HG03558 (cell line): Measurements from ENCODE around the gene MED7.

Experiments used
- ATAC-seq: cut with Tn5 transposase; IDR thresholded peaks from one replicate; pipeline ENCODE4 v1.9.1; 2021; ENCODE audit warnings: moderate number of reproducible peaks; ENCODE audit not compliant: unreplicated experiment; ENCODE audit errors: extremely low read depth

The MED7 gene

DNA sequence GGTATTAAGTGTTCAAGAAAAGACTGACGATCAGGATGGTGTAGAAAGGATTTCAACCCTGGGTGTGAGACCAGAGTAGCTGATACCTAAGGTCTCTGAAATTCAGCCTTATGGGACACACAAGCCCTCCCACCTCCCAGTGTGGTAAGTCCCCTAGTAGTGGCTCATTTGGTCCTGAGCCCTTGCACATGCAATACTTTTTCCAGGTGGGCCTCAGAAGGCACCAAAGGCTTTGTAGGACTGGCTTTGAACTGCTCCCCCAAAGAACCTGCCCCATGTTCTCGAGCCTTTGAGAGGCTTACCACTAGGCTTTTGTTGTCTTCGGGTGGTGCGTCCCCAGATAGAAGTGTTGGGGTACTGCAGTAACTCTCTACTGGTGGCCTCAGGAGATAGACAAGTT lies 22.6 kb upstream of the MED7 start:
- no peak for ATAC-seq

DNA sequence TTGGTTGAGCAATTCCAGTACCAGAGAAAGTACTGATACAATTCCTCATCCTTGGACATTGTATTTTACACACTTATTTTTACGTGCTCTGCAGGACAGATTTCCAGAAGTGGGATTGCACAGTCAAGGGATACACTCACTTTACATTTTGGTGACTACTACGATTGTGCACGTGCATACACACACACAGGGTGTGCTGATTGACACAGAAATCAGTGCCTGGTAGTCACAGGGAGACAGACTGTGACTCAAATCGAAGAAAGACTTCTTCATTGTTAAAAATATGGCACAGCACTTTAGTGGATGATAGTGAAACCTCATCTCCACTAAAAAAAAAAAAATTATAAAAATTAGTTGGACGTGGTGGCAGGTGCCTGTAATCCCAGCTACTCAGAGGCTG lies 21.9 kb upstream of the MED7 start:
- ATAC-seq = no peak

DNA sequence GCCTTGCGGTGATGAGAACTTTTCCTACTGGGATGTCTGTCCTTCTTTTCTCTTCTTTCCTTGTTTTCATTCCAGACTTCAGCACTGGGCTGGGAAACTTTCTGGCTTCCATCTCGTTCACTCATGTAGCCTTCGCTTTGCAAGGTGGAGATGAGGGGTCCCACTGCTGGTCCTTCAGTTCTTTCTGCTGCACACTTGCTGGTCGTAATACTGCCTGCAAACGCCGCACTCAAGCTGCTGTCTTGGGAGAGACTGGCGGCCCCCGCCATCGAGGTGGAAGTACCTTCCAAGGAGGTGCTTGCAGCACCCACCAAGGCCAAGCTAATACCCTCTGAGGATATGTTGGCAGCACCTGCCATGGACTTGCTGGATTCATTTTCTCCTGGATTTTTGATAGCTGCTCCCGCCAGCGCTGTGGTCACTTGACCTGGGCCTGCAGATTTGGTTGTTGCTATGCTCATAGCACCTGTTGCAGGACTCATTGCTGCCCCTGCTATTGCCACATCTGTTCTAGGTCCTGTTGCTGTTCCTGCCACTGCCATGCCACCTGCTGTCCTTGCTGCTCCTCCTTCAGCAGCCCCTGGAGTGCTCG lies 20.4 kb upstream of the MED7 start:
- no peak for ATAC-seq

DNA sequence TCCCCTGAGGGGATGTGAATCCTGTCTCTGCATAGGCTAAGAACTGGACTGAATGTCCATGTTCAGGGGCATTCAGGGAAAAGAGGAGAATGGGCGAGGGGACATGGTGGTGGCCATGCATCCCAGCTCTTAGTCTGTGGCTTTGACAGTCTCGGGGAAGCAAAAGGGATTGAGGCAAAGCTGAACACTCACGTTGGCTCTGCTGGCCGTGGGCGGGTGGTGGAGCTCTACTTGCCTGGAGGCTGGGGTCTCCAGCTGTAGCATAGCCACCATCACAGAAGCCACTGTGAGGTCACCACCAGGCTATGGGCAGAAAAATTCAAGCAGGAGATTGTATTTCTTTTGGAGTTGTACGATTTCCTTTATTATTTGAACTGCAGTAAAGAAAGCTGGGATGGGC lies 19.3 kb upstream of the MED7 start:
- ATAC-seq = no peak

DNA sequence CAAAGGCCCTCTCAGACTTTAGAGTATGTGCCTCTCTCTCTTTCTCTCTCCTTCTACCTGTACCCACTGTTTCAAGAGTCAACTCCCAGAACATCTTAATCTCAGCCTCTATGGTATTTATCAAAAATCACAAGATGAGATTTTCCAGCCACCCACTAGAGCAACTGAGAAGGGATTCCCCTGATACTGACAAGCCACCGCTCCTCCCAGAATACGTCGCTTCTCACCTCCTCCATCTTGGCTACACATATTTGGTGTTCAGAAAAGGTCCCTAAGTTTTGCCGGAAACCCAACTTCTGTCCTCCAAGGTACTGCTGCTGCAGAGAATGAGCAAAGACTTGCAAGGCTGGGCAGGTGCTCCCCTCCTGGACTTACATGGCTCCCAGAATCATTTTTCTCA lies 17.3 kb upstream of the MED7 start:
- ATAC-seq = no peak

DNA sequence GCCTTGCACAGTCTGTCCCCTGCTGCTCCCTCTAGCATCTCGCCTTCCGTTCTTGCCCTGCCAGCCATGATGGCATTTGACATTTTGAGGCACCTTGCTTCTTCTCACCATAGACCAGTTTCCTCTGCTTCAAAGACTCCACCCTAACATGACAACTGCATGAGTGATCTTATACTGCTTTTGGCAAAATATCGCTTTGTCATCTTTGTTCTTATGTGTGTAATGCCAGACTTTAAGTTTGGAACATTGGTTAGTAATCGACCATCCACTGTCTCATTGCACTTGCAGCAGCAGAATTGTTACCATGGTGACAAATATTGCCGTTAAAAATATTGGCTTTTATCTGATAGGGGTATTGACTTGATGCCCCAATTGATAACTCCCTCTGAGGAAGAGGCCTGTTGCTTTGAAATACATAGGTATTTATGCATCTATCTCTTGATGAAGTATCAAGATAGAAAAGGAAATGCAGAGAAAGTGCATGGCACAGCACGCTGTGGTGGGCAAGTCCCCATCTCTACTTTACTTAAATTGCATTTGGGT lies 16.6 kb upstream of the MED7 start:
- ATAC-seq = no peak

DNA sequence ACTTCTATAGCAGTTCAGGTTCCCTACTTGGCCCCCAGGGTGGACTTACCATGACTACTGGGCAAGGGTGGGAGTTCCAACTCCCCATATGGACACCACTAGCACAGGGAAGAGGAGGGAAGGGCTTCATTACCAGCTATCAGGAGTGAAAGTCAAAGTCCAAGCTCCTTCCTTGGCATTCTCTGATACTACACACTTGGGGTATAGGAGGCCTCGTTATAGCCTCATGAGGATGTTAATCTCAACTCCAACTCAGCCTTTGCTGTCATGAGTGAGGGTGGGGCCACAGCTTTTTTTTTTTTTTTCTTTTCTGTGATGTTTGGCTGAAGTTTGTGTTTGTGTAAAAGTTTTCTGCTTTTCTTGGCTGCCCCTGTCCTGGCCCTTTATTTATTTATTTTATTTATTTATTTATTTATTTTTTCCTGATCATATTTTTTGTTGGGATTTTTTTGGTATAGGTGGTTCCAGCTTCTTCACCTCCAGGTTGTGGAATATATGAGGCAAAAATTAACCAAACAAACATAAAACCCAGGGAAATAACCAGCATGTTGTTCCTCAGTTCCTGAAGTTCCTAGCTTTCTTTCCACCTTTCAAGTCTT lies 14.7 kb upstream of the MED7 start:
- no peak for ATAC-seq

DNA sequence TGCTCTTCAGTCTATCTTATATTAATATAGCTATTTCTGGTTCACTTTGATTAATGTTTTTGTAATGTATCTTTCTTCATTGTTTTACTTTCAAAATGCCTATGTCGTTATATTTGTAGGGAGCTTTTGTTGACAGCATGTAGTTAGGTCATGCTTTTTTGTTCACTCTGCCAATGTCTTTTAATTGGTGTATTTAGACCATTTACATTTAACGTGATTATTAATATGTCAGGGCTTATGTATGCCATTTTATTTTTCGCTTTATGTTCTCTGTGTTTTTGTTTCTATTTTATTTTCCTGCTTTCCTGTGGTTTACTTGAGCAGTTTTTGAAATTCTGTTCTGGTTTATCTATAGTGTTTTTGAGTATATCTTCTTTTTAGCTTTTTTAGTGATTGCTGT lies 12.6 kb upstream of the MED7 start:
- no peak for ATAC-seq

DNA sequence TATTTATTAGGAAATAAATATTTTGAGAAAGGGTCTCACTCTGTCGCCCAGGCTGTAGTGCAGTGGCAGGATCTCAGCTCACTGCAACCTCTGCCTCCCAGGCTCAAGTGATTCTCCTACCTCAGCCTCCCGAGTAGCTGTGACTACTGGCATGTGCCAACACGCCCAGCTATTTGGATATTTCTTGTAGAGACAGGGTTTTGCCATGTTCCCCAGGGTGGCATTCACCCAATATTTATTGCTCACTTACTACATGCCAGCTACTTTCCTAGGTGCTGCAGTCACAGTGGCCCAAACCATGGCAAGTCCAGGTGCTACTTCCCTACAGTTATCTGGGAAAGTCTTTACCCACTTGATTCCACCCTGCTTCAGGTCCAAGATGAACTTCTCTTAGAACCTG lies 8.3 kb upstream of the MED7 start:
- ATAC-seq = no peak

DNA sequence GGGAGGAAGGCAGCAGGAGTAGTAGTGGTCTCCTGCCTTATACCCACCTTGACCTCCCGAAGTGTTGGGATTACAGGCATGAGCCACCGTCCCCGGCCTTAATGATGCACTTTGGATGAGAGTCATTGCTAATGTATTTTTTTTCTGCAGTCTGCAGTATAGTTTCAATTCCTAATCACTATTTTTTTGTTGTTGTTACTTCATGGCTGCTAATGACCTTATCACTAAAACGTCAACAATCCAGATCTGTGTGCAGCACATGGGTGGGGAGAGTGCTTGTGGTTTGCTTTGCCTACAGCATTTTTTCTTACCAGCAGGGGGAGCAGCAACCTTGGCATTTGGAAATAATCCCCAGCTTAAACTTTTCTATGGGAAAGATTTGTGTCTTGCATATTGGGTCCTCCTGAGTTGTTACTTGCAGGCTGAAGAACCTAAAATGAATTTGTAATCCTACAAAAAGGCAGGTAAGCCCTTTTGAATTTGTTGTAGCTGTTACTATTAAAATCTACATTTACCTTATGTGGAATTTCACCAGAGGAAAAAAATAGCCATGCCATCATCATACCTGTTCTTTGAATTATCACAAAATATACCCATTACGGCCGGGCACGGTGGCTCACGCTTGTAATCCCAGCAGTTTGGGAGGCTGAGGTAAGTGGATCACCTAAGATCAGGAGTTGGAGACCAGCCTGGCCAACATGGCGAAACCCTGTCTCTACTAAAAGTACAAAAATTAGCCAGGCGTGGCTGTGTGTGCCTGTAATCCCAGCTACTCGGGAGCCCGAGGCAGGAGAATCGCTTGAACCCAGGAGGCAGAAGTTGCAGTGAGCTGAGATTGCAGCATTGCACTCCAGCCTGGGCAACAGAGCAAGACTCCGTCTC lies 6.3 kb upstream of the MED7 start:
- no peak for ATAC-seq

DNA sequence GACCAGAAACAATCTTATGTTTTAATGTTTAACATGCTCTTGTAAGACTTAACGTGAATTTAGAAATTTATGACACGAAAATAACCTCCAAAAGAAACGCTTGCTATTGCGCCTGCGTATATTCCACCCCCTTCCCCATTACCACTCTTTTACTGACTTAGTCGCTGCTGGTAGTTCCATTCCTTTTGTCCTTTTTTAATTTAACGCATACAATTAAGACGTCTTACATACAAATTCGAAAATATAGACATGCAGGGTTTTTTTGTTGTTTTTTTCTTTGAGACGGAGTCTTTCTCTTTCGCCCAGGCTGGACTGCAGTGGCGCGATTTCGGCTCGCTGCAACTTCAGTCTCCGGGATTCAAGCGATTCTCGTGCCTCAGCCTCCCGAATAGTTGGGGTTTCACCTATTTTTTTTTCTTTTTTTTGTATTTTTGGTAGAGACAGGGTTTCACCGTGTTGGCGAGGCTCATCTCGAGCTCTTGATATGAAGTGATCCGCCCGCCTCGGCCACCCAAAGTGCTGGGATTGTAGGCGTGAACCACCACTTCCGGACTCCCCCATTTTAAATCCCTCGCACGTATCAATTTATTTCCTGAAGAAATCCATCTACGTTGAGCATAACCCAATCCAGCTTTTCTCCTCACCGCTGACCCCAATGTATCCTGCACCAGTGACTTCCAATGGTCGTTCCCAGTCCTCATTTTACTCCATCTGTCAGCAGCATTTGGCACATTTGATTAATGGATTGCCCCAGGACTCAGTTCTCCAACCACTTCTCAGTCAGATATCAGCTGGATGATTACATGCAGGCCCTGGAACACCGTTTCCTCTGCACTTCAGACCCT lies 684 bp upstream of the MED7 start:
- peak; percentile 20 for ATAC-seq

DNA sequence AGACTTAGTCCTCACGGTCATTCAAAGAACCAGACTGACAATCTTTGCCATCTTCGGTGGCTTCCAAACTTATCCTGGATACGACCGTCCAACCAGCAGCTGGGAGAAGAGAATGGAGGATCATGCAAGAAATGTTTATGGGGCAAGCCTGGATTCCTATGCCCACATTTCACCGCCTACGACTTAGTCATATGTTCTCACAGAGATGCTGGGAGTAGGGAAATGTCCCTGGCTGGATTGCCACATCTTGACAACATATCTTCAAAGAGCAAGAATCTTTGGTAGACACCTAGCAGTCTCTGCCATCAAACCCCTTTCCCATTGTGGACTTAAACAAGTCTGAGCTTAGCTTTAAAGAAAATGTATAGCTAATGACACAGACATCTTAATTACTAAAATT lies 5.0 kb downstream of the MED7 start:
- ATAC-seq = no peak

DNA sequence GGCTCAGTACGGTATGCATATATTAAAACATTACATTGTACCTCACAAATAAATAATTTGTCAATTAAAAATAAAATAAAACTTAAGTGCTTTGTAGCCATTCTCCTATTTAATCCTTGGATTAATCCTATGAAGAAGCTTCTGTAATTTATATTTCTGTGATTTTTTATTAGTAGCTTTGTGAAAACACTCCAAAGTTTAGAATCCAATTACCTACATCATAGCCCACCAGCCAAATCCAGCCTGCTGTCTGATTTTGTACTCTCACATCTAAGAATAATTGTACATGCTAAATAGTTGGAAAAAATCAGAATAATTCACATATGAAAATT lies 10.4 kb downstream of the MED7 start:
- no peak for ATAC-seq

DNA sequence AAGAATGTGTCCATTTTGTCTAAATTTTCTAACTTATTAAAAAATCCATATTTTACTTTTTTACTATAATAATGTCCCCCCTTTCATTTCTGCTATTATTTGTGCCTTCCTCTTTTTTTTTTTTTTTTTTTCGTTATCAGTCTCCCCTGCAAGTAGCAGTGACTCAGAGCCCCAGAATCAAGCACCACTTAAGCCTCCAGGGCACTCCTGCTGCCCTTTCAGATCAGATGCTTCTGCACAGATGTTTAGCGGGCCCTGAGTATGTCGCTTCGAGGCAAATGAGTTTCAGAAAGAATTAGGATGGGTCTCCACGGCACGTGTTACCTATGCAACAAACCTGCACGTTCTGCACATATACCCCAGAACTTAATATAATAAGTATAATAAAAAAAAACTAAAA lies 11.7 kb downstream of the MED7 start:
- no peak for ATAC-seq

DNA sequence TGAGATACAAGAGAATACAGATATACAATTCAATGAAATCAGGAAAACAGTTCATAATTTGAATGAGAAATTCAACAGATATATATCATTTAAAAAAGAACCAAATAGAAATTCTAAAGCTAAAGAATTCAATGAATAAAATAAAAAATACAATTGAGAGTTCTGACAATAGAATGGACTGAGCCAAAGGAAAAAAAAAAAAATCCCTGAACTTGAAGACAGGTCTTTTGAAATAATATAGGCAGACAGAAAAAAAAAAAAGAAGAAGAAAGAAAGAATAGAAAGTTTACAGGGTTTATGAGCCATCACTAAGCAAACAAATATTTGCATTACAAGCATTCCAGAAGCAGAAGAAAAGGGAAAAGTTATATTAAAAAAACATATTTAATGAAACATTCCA lies 21.0 kb downstream of the MED7 start:
- no peak for ATAC-seq

DNA sequence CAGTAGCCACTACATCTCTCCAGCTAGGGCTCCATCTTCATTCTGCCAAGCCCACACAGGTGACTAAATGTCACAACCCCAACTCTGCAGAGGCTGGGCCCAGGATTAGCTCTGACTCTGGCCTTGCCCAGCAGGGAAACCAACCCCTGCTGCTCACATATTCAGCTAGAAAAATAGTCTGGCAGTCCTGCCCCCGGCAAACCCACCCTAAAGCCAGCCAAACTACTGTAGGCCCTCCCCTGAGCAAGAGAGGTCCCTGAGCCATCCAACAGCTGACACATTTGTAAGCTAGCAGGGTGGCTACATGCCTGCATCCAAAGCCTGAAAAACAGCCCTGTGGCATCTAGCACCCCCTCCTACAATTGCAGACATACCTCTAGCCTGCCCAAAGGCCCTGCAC lies 22.6 kb downstream of the MED7 start:
- ATAC-seq = no peak

DNA sequence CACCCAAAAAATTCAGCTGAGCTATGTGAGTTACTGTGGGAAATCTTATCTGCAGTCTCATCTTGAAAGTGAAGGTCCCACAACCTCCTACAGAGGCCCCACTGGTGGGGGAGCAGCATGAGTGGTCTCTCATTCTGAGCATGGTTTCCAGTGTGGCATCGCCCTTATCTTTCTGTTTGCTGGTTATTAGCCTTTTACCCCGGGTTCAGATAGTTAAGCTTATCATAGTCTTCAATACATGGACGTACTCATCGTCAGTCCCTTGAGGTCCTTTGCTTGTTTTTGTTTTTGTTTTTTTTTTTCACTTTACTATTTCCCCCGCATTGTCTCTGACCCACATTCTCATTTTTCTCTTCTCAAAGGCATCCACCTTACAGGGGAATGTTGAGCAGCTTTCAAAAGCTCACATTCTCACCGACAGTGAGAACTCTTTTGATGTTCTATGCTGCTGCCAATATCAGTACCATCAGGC lies 26.1 kb downstream of the MED7 start:
- peak; percentile 50 for ATAC-seq

DNA sequence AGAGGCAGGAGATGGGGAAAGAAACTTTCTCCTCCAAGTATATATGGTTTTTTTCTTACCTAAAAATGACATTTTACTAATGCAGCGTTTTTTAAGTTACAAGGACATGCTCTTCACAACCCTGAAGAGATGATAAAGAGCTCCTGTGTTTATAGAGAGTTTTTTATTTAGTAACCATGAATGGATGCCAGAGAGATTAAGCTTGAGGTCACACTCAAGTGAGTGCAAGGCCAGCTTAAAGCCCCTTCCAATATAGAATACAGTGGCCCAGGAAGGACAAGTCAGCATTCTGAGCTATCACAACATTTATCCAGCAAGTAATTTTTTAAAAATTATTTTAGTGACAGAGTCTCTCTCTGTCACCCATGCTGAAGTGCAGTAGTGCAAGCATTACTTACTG lies 27.2 kb downstream of the MED7 start:
- ATAC-seq = no peak

DNA sequence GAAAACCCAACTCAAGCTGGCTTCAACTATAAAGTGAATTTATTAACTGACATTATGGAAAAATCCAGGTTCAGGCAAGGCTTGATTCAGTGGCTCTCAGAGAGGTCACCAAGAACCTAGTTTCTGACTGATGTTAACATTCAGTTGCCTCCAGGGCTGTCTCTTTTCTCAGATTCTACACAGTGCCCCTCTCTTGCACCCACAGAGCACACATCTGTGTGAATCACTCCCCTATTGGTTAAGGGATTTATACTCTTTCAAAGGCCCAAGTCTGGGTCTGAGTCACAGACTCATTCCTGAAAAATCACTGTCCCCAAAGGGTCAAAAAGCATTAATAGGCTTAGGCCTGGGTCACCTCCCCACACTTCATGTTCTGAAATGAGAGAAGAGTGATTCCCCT lies 27.7 kb downstream of the MED7 start:
- no peak for ATAC-seq

DNA sequence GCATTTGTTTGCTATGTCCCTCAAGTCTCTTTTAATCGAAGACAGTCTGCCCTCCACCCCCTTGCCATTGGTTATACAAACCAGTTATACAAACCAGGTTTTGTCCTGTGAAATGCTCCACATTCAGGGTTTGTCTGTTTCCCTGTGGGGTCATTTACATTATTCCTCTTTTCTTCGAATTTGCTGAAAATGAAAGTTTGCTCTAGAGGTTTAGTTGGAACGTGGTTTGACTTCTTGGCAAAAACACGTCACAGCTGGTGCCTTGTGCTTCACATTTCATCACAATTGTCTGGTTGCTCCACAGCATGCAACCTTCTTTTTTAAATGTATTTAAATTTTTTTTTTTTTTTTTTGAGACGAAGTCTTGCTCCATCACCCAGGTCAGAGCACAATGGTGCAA lies 29.7 kb downstream of the MED7 start:
- ATAC-seq = no peak

DNA sequence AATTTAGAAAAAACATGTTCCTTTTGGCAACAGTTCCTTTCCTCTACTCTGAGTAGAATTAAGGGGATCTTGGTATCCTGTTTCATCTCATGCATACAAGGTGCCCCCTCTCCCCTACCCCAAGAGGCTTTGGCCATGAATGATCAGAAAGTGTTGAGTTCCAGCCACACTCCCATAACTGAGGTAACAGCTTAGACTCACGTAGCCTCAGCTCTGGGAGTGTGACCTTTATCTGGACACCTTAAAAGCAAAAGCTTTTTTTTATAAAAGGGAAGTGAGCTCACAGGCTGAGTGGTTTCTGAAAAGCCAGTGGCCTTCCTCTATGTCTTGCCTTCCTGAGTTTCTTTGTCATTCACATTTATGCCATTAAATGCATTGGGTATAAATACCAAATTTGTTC lies 32.9 kb downstream of the MED7 start:
- ATAC-seq = peak; percentile 63
